ENCODE measurements around the gene MRAS. TPM values are rescaled to one million over a fixed set of nuclear protein-coding genes. Genes with fewer than 3 reads are reported as not detected.

The MRAS gene
- total and polyA plus RNA-seq, 3 experiments from 2014 or later: 0.28 to 0.38 (median 0.38) TPM

GRCh38 chr3:138439646-138440045, 91.3 kb downstream of the MRAS start:
- Histone ChIP-seq H3K27ac (ENCODE audit: low read depth, low read length) (no peak overlapping the region), H3K4me1 (ENCODE audit: insufficient read depth, low read length) (no peaks in the 10 kb centered on the region), H3K36me3 (ENCODE audit: insufficient read depth, low read length) (no peaks in the 10 kb centered on the region), H3K27me3 (ENCODE audit: insufficient read depth, low read length, poor library complexity, severe bottlenecking) (peaks cover 3% of the 10 kb centered on the region), H3K9me3 (ENCODE audit: low read length) (no peaks in the 10 kb centered on the region), H3K4me3 (ENCODE audit: low read length) (no peak overlapping the region)
- Mint-ChIP-seq H3K4me1 (peaks cover 2 to 11% (median 4%) of the 10 kb centered on the region in 3 donors), H3K36me3 (no peaks in the 10 kb centered on the region), H3K27ac (no peak overlapping the region), H3K27me3 (peaks cover 16 to 42% of the 10 kb centered on the region in 2 donors), H3K4me3 (no peak overlapping the region), H3K9me3 (no peaks in the 10 kb centered on the region)
- POLR2A ChIA-PET: no interaction called here
- DNase-seq: no peak
- CTCF ChIA-PET: interaction anchor here (1.4 kb wide), 1 partner anchor 22 kb away, joined by 4 read pairs; no protein-coding TSS in a partner anchor

- no peak overlapping the region for H3K4me3 ChIP-seq (ENCODE audit: low read length)
- H3K36me3 Mint-ChIP-seq: no peaks in the 10 kb centered on the region
Observed at GRCh38 chr3:138440121-138440521, 91.7 kb downstream of the MRAS start.

GRCh38 chr3:138440596-138440995, 92.2 kb downstream of the MRAS start:
- Histone ChIP-seq H3K36me3 (ENCODE audit: insufficient read depth, low read length) (no peaks in the 10 kb centered on the region), H3K27ac (ENCODE audit: low read depth, low read length) (no peak overlapping the region), H3K4me3 (ENCODE audit: low read length) (no peak overlapping the region), H3K27me3 (ENCODE audit: insufficient read depth, low read length, poor library complexity, severe bottlenecking) (no peaks in the 10 kb centered on the region), H3K9me3 (ENCODE audit: low read length) (no peaks in the 10 kb centered on the region), H3K4me1 (ENCODE audit: insufficient read depth, low read length) (no peaks in the 10 kb centered on the region)
- DNase-seq: no peak
- Mint-ChIP-seq H3K4me1 (peaks cover 2 to 7% (median 4%) of the 10 kb centered on the region in 3 donors), H3K4me3 (no peak overlapping the region), H3K9me3 (no peaks in the 10 kb centered on the region), H3K36me3 (no peaks in the 10 kb centered on the region), H3K27me3 (peaks cover 16 to 42% of the 10 kb centered on the region in 2 donors), H3K27ac (no peak overlapping the region)
- CTCF ChIA-PET: no interaction called here
- POLR2A ChIA-PET: no interaction called here

More at GRCh38 chr3:138440121-138440521, 91.7 kb downstream of the MRAS start:
- Mint-ChIP-seq H3K4me3 (no peak overlapping the region), H3K9me3 (no peaks in the 10 kb centered on the region), H3K4me1 (peaks cover 2 to 11% (median 4%) of the 10 kb centered on the region in 3 donors), H3K27ac (no peak overlapping the region), H3K27me3 (peaks cover 16 to 42% of the 10 kb centered on the region in 2 donors)
- CTCF ChIA-PET: no interaction called here
- Histone ChIP-seq H3K4me1 (ENCODE audit: insufficient read depth, low read length) (no peaks in the 10 kb centered on the region), H3K27ac (ENCODE audit: low read depth, low read length) (no peak overlapping the region), H3K27me3 (ENCODE audit: insufficient read depth, low read length, poor library complexity, severe bottlenecking) (peaks cover 3% of the 10 kb centered on the region), H3K36me3 (ENCODE audit: insufficient read depth, low read length) (no peaks in the 10 kb centered on the region), H3K9me3 (ENCODE audit: low read length) (no peaks in the 10 kb centered on the region)
- DNase-seq: no peak
- POLR2A ChIA-PET: no interaction called here

GRCh38 chr3:138441256-138441655, 92.9 kb downstream of the MRAS start:
- H3K27me3 ChIP-seq (ENCODE audit: insufficient read depth, low read length, poor library complexity, severe bottlenecking): no peaks in the 10 kb centered on the region
- no peaks in the 10 kb centered on the region for H3K4me1 ChIP-seq (ENCODE audit: insufficient read depth, low read length)
- H3K4me3 ChIP-seq (ENCODE audit: low read length): no peak overlapping the region
- Mint-ChIP-seq H3K27ac (peak overlapping the region in 1 of 8 donors; percentile 49), H3K4me3 (no peak overlapping the region), H3K36me3 (no peaks in the 10 kb centered on the region), H3K27me3 (peaks cover 12 to 35% of the 10 kb centered on the region in 2 donors), H3K9me3 (no peaks in the 10 kb centered on the region), H3K4me1 (peaks cover 0 to 1% (median under 1%) of the 10 kb centered on the region in 3 donors)
- no peaks in the 10 kb centered on the region for H3K36me3 ChIP-seq (ENCODE audit: insufficient read depth, low read length)
- ChIA-PET CTCF (no interaction called here), POLR2A (no interaction called here)
- H3K27ac ChIP-seq (ENCODE audit: low read depth, low read length): no peak overlapping the region
- no peaks in the 10 kb centered on the region for H3K9me3 ChIP-seq (ENCODE audit: low read length)
- DNase-seq: no peak

GRCh38 chr3:138441742-138442141, 93.4 kb downstream of the MRAS start:
- ChIA-PET CTCF (no interaction called here), POLR2A (no interaction called here)
- peaks cover 9 to 30% of the 10 kb centered on the region in 2 donors for H3K27me3 Mint-ChIP-seq
- Histone ChIP-seq H3K27me3 (ENCODE audit: insufficient read depth, low read length, poor library complexity, severe bottlenecking) (no peaks in the 10 kb centered on the region), H3K36me3 (ENCODE audit: insufficient read depth, low read length) (no peaks in the 10 kb centered on the region), H3K4me1 (ENCODE audit: insufficient read depth, low read length) (no peaks in the 10 kb centered on the region), H3K4me3 (ENCODE audit: low read length) (no peak overlapping the region), H3K9me3 (ENCODE audit: low read length) (no peaks in the 10 kb centered on the region), H3K27ac (ENCODE audit: low read depth, low read length) (no peak overlapping the region)
- no peaks in the 10 kb centered on the region for H3K4me1 Mint-ChIP-seq
- no peaks in the 10 kb centered on the region for H3K9me3 Mint-ChIP-seq
- no peaks in the 10 kb centered on the region for H3K36me3 Mint-ChIP-seq
- H3K4me3 Mint-ChIP-seq: no peak overlapping the region
- no peak for DNase-seq
- H3K27ac Mint-ChIP-seq: no peak overlapping the region

- Histone ChIP-seq H3K36me3 (ENCODE audit: insufficient read depth, low read length) (no peaks in the 10 kb centered on the region), H3K27me3 (ENCODE audit: insufficient read depth, low read length, poor library complexity, severe bottlenecking) (no peaks in the 10 kb centered on the region), H3K27ac (ENCODE audit: low read depth, low read length) (no peak overlapping the region), H3K4me3 (ENCODE audit: low read length) (no peak overlapping the region), H3K4me1 (ENCODE audit: insufficient read depth, low read length) (no peaks in the 10 kb centered on the region), H3K9me3 (ENCODE audit: low read length) (no peaks in the 10 kb centered on the region)
- POLR2A ChIA-PET: no interaction called here
- H3K27ac Mint-ChIP-seq: no peak overlapping the region
- H3K27me3 Mint-ChIP-seq: peaks cover 4 to 23% of the 10 kb centered on the region in 2 donors
- H3K4me3 Mint-ChIP-seq: no peak overlapping the region
- H3K9me3 Mint-ChIP-seq: no peaks in the 10 kb centered on the region
- DNase-seq: no peak
- CTCF ChIA-PET: interaction anchor here (1.4 to 1.8 kb wide), 2 partner anchors 8 to 25 kb away, joined by 3 to 6 read pairs; partner anchors contain the start of gene ESYT3
- H3K36me3 Mint-ChIP-seq: no peaks in the 10 kb centered on the region
- H3K4me1 Mint-ChIP-seq: no peaks in the 10 kb centered on the region
Observed at GRCh38 chr3:138442433-138442832, 94.1 kb downstream of the MRAS start.

GRCh38 chr3:138443091-138443490, 94.7 kb downstream of the MRAS start:
- ChIA-PET CTCF (interaction anchor here (1.4 to 1.8 kb wide), 2 partner anchors 9 to 26 kb away, joined by 3 to 6 read pairs; partner anchors contain the start of gene ESYT3), POLR2A (no interaction called here)
- Histone ChIP-seq H3K36me3 (ENCODE audit: insufficient read depth, low read length) (no peaks in the 10 kb centered on the region), H3K27ac (ENCODE audit: low read depth, low read length) (no peak overlapping the region), H3K4me3 (ENCODE audit: low read length) (no peak overlapping the region), H3K27me3 (ENCODE audit: insufficient read depth, low read length, poor library complexity, severe bottlenecking) (no peaks in the 10 kb centered on the region), H3K4me1 (ENCODE audit: insufficient read depth, low read length) (no peaks in the 10 kb centered on the region), H3K9me3 (ENCODE audit: low read length) (no peaks in the 10 kb centered on the region)
- no peaks in the 10 kb centered on the region for H3K36me3 Mint-ChIP-seq
- no peaks in the 10 kb centered on the region for H3K4me1 Mint-ChIP-seq
- peaks cover 3 to 17% of the 10 kb centered on the region in 2 donors for H3K27me3 Mint-ChIP-seq
- H3K4me3 Mint-ChIP-seq: no peak overlapping the region
- H3K9me3 Mint-ChIP-seq: no peaks in the 10 kb centered on the region
- no peak overlapping the region for H3K27ac Mint-ChIP-seq
- no peak for DNase-seq

GRCh38 chr3:138443521-138444503, 95.4 kb downstream of the MRAS start:
- H3K9me3 Mint-ChIP-seq: no peaks in the 10 kb centered on the region
- Histone ChIP-seq H3K27ac (ENCODE audit: low read depth, low read length) (no peak overlapping the region), H3K27me3 (ENCODE audit: insufficient read depth, low read length, poor library complexity, severe bottlenecking) (no peaks in the 10 kb centered on the region), H3K4me1 (ENCODE audit: insufficient read depth, low read length) (no peaks in the 10 kb centered on the region), H3K36me3 (ENCODE audit: insufficient read depth, low read length) (no peaks in the 10 kb centered on the region), H3K4me3 (ENCODE audit: low read length) (no peak overlapping the region), H3K9me3 (ENCODE audit: low read length) (no peaks in the 10 kb centered on the region)
- DNase-seq: no peak
- H3K36me3 Mint-ChIP-seq: no peaks in the 10 kb centered on the region
- POLR2A ChIA-PET: no interaction called here
- H3K4me3 Mint-ChIP-seq: no peak overlapping the region
- H3K27ac Mint-ChIP-seq: no peak overlapping the region
- CTCF ChIA-PET: interaction anchor here (1.4 to 1.8 kb wide), 2 partner anchors 9 to 26 kb away, joined by 3 to 6 read pairs; partner anchors contain the start of gene ESYT3
- H3K4me1 Mint-ChIP-seq: no peaks in the 10 kb centered on the region
- peaks cover 3 to 10% of the 10 kb centered on the region in 2 donors for H3K27me3 Mint-ChIP-seq
